ENCODE data around the gene METTL25. TPM values are rescaled to one million over a fixed set of nuclear protein-coding genes. Genes with fewer than 3 reads are reported as not detected.

Gene METTL25
- total and polyA plus RNA-seq, 5 experiments from 2014 or later: 8.2 to 20.3 (median 12.4) TPM

GRCh38 chr12:82440885-82441284 lies 82.6 kb downstream of the METTL25 start:
- Mint-ChIP-seq H3K27ac (no peak overlapping the region), H3K4me3 (no peak overlapping the region), H3K36me3 (peaks cover 20 to 65% (median 64%) of the 10 kb centered on the region in 3 donors), H3K27me3 (no peaks in the 10 kb centered on the region), H3K4me1 (no peaks in the 10 kb centered on the region), H3K9me3 (peaks cover 0 to 2% (median 0%) of the 10 kb centered on the region in 9 donors)
- POLR2A ChIA-PET: no interaction called here
- no peak for ATAC-seq
- DNase-seq: no peak

- ATAC-seq (no peak), DNase-seq (no peak)
- Mint-ChIP-seq H3K27ac (no peak overlapping the region), H3K27me3 (no peaks in the 10 kb centered on the region), H3K9me3 (no peaks in the 10 kb centered on the region), H3K36me3 (peaks cover 0 to 16% (median 8%) of the 10 kb centered on the region in 3 donors), H3K4me3 (no peak overlapping the region), H3K4me1 (no peaks in the 10 kb centered on the region)
- POLR2A ChIA-PET: no interaction called here
These were observed 90.7 kb downstream of the METTL25 start for GRCh38 chr12:82448911-82449578.

GRCh38 chr12:82456633-82457032 lies 98.3 kb downstream of the METTL25 start:
- no peaks in the 10 kb centered on the region for H3K9me3 Mint-ChIP-seq
- H3K27me3 Mint-ChIP-seq: no peaks in the 10 kb centered on the region
- H3K36me3 Mint-ChIP-seq: peaks cover 11 to 51% (median 33%) of the 10 kb centered on the region in 3 donors
- ATAC-seq: no peak
- POLR2A ChIA-PET: no interaction called here
- no peaks in the 10 kb centered on the region for H3K4me1 Mint-ChIP-seq
- no peak for DNase-seq
- no peak overlapping the region for H3K27ac Mint-ChIP-seq
- no peak overlapping the region for H3K4me3 Mint-ChIP-seq

- no peak for ATAC-seq
- no peak overlapping the region for H3K4me3 Mint-ChIP-seq
- H3K27me3 Mint-ChIP-seq: no peaks in the 10 kb centered on the region
- H3K4me1 Mint-ChIP-seq: no peaks in the 10 kb centered on the region
- DNase-seq: no peak
- H3K9me3 Mint-ChIP-seq: no peaks in the 10 kb centered on the region
- H3K27ac Mint-ChIP-seq: no peak overlapping the region
- POLR2A ChIA-PET: no interaction called here
- H3K36me3 Mint-ChIP-seq: peaks cover 11 to 50% (median 36%) of the 10 kb centered on the region in 3 donors
These were observed 99.8 kb downstream of the METTL25 start for GRCh38 chr12:82458101-82458500.

GRCh38 chr12:82461393-82461792 lies 103.1 kb downstream of the METTL25 start:
- POLR2A ChIA-PET: no interaction called here
- Mint-ChIP-seq H3K4me1 (no peaks in the 10 kb centered on the region), H3K27me3 (no peaks in the 10 kb centered on the region), H3K9me3 (no peaks in the 10 kb centered on the region), H3K4me3 (no peak overlapping the region), H3K36me3 (peaks cover 22 to 63% (median 51%) of the 10 kb centered on the region in 3 donors), H3K27ac (no peak overlapping the region)
- no peak for DNase-seq
- no peak for ATAC-seq

- peaks cover 26 to 63% (median 50%) of the 10 kb centered on the region in 3 donors for H3K36me3 Mint-ChIP-seq
- H3K4me3 Mint-ChIP-seq: no peak overlapping the region
- H3K9me3 Mint-ChIP-seq: no peaks in the 10 kb centered on the region
- DNase-seq (no peak), ATAC-seq (no peak)
- no peaks in the 10 kb centered on the region for H3K4me1 Mint-ChIP-seq
- no peak overlapping the region for H3K27ac Mint-ChIP-seq
- POLR2A ChIA-PET: no interaction called here
- no peaks in the 10 kb centered on the region for H3K27me3 Mint-ChIP-seq
These were observed 103.5 kb downstream of the METTL25 start for GRCh38 chr12:82461836-82462235.

- DNase-seq (no peak), ATAC-seq (no peak)
- POLR2A ChIA-PET: no interaction called here
- H3K27ac Mint-ChIP-seq: no peak overlapping the region
- peaks cover 61 to 83% (median 82%) of the 10 kb centered on the region in 3 donors for H3K36me3 Mint-ChIP-seq
- H3K27me3 Mint-ChIP-seq: no peaks in the 10 kb centered on the region
- no peak overlapping the region for H3K4me3 Mint-ChIP-seq
- peaks cover 0 to 44% (median 12%) of the 10 kb centered on the region in 9 donors for H3K9me3 Mint-ChIP-seq
- H3K4me1 Mint-ChIP-seq: peaks cover 0 to 3% (median 0%) of the 10 kb centered on the region in 4 donors
These were observed 110.2 kb downstream of the METTL25 start for GRCh38 chr12:82468563-82468962.

- Mint-ChIP-seq H3K9me3 (peaks cover 0 to 44% (median 18%) of the 10 kb centered on the region in 9 donors), H3K27me3 (no peaks in the 10 kb centered on the region), H3K4me3 (no peak overlapping the region), H3K27ac (no peak overlapping the region), H3K36me3 (peaks cover 68 to 88% (median 82%) of the 10 kb centered on the region in 3 donors), H3K4me1 (peaks cover 0 to 3% (median under 1%) of the 10 kb centered on the region in 4 donors)
- POLR2A ChIA-PET: no interaction called here
- no peak for ATAC-seq
- DNase-seq: no peak
These were observed 112.7 kb downstream of the METTL25 start for GRCh38 chr12:82470906-82471512.

GRCh38 chr12:82473111-82473754 lies 114.9 kb downstream of the METTL25 start:
- H3K27ac Mint-ChIP-seq: no peak overlapping the region

GRCh38 chr12:82474181-82474797 lies 116.0 kb downstream of the METTL25 start:
- POLR2A ChIA-PET: no interaction called here
- Mint-ChIP-seq H3K27me3 (no peaks in the 10 kb centered on the region), H3K27ac (no peak overlapping the region), H3K4me1 (peaks cover 0 to 3% (median under 1%) of the 10 kb centered on the region in 4 donors), H3K9me3 (peaks cover 0 to 34% (median 16%) of the 10 kb centered on the region in 9 donors), H3K4me3 (peak overlapping the region in 1 of 10 donors; percentile 24), H3K36me3 (peaks cover 46 to 77% (median 64%) of the 10 kb centered on the region in 3 donors)
- ATAC-seq (no peak), DNase-seq (no peak)

More at GRCh38 chr12:82473111-82473754, 114.9 kb downstream of the METTL25 start:
- no peak for DNase-seq
- H3K36me3 Mint-ChIP-seq: peaks cover 50 to 82% (median 69%) of the 10 kb centered on the region in 3 donors
- no peak overlapping the region for H3K4me3 Mint-ChIP-seq
- peaks cover 0 to 44% (median 18%) of the 10 kb centered on the region in 9 donors for H3K9me3 Mint-ChIP-seq
- H3K4me1 Mint-ChIP-seq: peaks cover 0 to 3% (median under 1%) of the 10 kb centered on the region in 4 donors
- H3K27me3 Mint-ChIP-seq: no peaks in the 10 kb centered on the region
- ATAC-seq: no peak
- POLR2A ChIA-PET: no interaction called here

GRCh38 chr12:82474798-82475184 lies 116.5 kb downstream of the METTL25 start:
- no peaks in the 10 kb centered on the region for H3K27me3 Mint-ChIP-seq
- peak overlapping the region in 1 of 10 donors; percentile 32 for H3K27ac Mint-ChIP-seq
- peaks cover 47 to 75% (median 64%) of the 10 kb centered on the region in 3 donors for H3K36me3 Mint-ChIP-seq
- H3K4me3 Mint-ChIP-seq: no peak overlapping the region
- no peak for ATAC-seq
- POLR2A ChIA-PET: no interaction called here
- DNase-seq: no peak
- H3K9me3 Mint-ChIP-seq: peaks cover 0 to 33% (median 14%) of the 10 kb centered on the region in 9 donors
- H3K4me1 Mint-ChIP-seq: peaks cover 0 to 3% (median under 1%) of the 10 kb centered on the region in 4 donors

GRCh38 chr12:82475211-82475610 lies 116.9 kb downstream of the METTL25 start:
- no peak overlapping the region for H3K4me3 Mint-ChIP-seq

More at GRCh38 chr12:82475211-82475610, 116.9 kb downstream of the METTL25 start:
- peaks cover 0 to 3% (median under 1%) of the 10 kb centered on the region in 4 donors for H3K4me1 Mint-ChIP-seq
- H3K9me3 Mint-ChIP-seq: peaks cover 0 to 35% (median 13%) of the 10 kb centered on the region in 9 donors
- H3K27me3 Mint-ChIP-seq: no peaks in the 10 kb centered on the region
- no peak for ATAC-seq
- H3K36me3 Mint-ChIP-seq: peaks cover 45 to 74% (median 66%) of the 10 kb centered on the region in 3 donors
- POLR2A ChIA-PET: no interaction called here
- no peak for DNase-seq
- H3K27ac Mint-ChIP-seq: peak overlapping the region in 1 of 10 donors; percentile 32

All from naive thymus-derived CD8-positive, alpha-beta T cell (primary cell).